GM12864 (cell line): ENCODE measurements around the gene FBXO34.

Source experiments
- DNase-seq: peaks from one replicate; pipeline ENCODE4 v3.0.0-alpha.2; 2011; ENCODE audit warnings: low read depth
- H3K4me3 ChIP-seq: 2 replicates; pipeline ENCODE4 v1.5.1; 2011; ENCODE audit warnings: mild to moderate bottlenecking, low read depth, low read length, control low read depth
- TF ChIP-seq, protein P1 (sequence below): IDR thresholded peaks from 2 replicates; pipeline ENCODE4 v1.5.1; 2011; ENCODE audit warnings: low read depth, mild to moderate bottlenecking, moderate library complexity, low read length, control low read depth, inconsistent platforms; ENCODE audit errors: missing control alignments

The FBXO34 gene

GRCh38 chr14:55277972-55278740, 6.9 kb downstream of the FBXO34 start:
- DNase-seq: peak; percentile 61
- H3K4me3 ChIP-seq: no peak overlapping the region
- TF ChIP-seq, protein P1, sequence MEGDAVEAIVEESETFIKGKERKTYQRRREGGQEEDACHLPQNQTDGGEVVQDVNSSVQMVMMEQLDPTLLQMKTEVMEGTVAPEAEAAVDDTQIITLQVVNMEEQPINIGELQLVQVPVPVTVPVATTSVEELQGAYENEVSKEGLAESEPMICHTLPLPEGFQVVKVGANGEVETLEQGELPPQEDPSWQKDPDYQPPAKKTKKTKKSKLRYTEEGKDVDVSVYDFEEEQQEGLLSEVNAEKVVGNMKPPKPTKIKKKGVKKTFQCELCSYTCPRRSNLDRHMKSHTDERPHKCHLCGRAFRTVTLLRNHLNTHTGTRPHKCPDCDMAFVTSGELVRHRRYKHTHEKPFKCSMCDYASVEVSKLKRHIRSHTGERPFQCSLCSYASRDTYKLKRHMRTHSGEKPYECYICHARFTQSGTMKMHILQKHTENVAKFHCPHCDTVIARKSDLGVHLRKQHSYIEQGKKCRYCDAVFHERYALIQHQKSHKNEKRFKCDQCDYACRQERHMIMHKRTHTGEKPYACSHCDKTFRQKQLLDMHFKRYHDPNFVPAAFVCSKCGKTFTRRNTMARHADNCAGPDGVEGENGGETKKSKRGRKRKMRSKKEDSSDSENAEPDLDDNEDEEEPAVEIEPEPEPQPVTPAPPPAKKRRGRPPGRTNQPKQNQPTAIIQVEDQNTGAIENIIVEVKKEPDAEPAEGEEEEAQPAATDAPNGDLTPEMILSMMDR: no peak

GRCh38 chr14:55279384-55279783, 8.2 kb downstream of the FBXO34 start:
- H3K4me3 ChIP-seq: no peak overlapping the region
- TF ChIP-seq, protein P1: no peak

GRCh38 chr14:55281316-55281839, 10.2 kb downstream of the FBXO34 start:
- DNase-seq: no peak
- no peak overlapping the region for H3K4me3 ChIP-seq
- TF ChIP-seq, protein P1: no peak

More at GRCh38 chr14:55279384-55279783, 8.2 kb downstream of the FBXO34 start:
- no peak for DNase-seq

GRCh38 chr14:55285048-55285652, 13.9 kb downstream of the FBXO34 start:
- no peak overlapping the region for H3K4me3 ChIP-seq
- no peak for DNase-seq
- TF ChIP-seq, protein P1: no peak

DNA sequence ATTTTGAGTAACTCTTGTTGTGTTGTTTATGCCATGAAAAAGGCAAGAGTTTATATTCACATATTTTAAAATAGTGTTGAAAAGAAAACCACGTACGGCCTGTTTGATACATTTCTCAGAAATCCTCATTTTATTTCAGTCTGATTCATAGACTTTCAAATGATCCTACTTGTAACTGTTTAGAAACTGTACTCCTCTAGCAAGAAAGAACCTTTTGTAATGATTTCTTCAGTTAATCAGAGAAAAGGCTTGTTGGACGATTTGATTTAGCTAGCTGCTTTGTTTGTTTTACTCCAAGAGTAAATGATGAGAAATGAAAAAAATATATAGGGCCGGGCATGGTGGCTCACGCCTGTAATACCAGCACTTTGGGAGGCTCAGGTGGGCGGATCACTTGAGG, 17.2 kb downstream of the FBXO34 start:
- no peak overlapping the region for H3K4me3 ChIP-seq
- no peak for DNase-seq
- TF ChIP-seq, protein P1: no peak

DNA sequence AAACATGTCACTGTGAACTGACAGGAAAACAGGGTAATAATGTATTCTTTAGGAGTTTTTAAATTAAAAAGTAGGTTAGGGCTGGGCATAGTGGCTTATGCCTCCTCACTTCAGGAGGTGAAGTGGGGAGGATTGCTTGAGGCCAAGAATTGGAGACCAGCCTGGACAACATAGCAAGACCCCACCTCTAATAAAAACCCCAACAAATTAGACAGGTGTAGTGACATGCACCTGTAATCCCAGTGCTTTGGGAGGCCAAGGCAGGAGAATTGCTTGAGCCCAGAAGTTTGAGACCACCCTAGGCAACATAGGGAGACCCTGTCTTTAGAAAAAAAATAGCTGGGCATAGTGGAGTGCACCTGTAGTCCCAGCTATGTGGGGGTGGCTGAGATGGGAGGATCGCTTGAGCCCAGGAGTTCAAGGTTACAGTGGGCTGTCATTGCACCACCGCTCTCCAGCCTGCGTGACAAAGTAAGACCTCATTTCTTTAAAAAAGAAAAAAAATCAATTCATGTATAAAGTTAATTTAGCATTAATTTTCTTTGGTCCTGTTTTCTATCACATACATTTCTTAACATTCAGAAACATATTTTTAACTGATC, 20.4 kb downstream of the FBXO34 start:
- H3K4me3 ChIP-seq: no peak overlapping the region
- no peak for DNase-seq
- TF ChIP-seq, protein P1: no peak
